ENCODE data around the gene DDX3X.

DNA sequence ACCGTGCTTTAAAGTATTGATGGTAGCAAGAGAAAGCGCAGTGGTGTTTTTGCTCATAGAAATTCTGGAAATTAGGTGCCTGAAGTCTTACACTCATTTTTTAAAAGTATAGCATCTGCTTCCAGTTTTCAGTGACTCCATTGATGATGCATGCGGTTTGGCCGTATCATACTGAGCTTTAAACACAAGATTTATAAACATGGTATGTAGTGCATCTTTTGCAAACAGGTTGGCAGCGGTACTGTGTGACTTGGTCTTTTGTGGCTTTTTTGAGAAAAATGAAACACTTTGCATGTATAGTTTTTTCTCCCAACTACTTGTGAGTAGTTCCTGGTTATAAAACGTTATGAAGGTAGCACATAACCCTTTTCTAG is 2.0 kb downstream of the DDX3X start:
- no peak for TF ChIP-seq CTCF (IDR thresholded peaks at IDR 0.05; ENCODE audit: low read depth, low read length, missing input control)
- TF ChIP-seq HNF4G (IDR thresholded peaks at IDR 0.05) = no peak
- TF ChIP-seq REST (IDR thresholded peaks at IDR 0.05) = no peak
- TF ChIP-seq RXRA (IDR thresholded peaks at IDR 0.05) = no peak
- TF ChIP-seq, protein P1, sequence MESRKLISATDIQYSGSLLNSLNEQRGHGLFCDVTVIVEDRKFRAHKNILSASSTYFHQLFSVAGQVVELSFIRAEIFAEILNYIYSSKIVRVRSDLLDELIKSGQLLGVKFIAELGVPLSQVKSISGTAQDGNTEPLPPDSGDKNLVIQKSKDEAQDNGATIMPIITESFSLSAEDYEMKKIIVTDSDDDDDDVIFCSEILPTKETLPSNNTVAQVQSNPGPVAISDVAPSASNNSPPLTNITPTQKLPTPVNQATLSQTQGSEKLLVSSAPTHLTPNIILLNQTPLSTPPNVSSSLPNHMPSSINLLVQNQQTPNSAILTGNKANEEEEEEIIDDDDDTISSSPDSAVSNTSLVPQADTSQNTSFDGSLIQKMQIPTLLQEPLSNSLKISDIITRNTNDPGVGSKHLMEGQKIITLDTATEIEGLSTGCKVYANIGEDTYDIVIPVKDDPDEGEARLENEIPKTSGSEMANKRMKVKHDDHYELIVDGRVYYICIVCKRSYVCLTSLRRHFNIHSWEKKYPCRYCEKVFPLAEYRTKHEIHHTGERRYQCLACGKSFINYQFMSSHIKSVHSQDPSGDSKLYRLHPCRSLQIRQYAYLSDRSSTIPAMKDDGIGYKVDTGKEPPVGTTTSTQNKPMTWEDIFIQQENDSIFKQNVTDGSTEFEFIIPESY (IDR thresholded peaks at IDR 0.05) = no peak
- TF ChIP-seq, protein P2, sequence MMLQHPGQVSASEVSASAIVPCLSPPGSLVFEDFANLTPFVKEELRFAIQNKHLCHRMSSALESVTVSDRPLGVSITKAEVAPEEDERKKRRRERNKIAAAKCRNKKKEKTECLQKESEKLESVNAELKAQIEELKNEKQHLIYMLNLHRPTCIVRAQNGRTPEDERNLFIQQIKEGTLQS (IDR thresholded peaks at IDR 0.05) = no peak
- no peak for TF ChIP-seq GABPA (IDR thresholded peaks at IDR 0.05 in 1 of 2, conservative IDR thresholded peaks at IDR 0.05 in 1 of 2)
- no peak for TF ChIP-seq JUND (IDR thresholded peaks at IDR 0.05)
- no peak for TF ChIP-seq TAF1 (conservative IDR thresholded peaks at IDR 0.05)
- TF ChIP-seq, protein P3, sequence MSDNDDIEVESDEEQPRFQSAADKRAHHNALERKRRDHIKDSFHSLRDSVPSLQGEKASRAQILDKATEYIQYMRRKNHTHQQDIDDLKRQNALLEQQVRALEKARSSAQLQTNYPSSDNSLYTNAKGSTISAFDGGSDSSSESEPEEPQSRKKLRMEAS (IDR thresholded peaks at IDR 0.05) = no peak
- no peak for TF ChIP-seq RAD21 (IDR thresholded peaks at IDR 0.05)
- TF ChIP-seq YY1 (IDR thresholded peaks at IDR 0.05) = no peak
